Left lung (tissue), 10 donors: ENCODE measurements around the gene SLC2A5. TPM values are rescaled to one million over a fixed set of nuclear protein-coding genes. Genes with fewer than 3 reads are reported as not detected.

Experiments
- ATAC-seq: fragments of 200-7000 bp; cut with Tn5 transposase; one replicate; pipeline ENCODE4 v1.9.1; 2020; ENCODE audit warnings: moderate library complexity
- DNase-seq, 4 donors: peaks; one replicate each; pipeline ENCODE4 v3.0.0-alpha.2; 2013 to 2020
- H3K27ac ChIP-seq, 2 donors: fragments of 200-600 bp; sonication (generic) in 1 of 2; one replicate each; pipeline versions ENCODE4 v1.5.0 to v1.8.0; 2020 to 2021
- H3K27me3 ChIP-seq, 2 donors: fragments of 200-600 bp; sonication (generic) in 1 of 2; one replicate each; pipeline versions ENCODE4 v1.5.0 to v1.8.0; 2020 to 2021
- H3K36me3 ChIP-seq, 2 donors: fragments of 200-600 bp; sonication (generic) in 1 of 2; one replicate each; pipeline versions ENCODE4 v1.5.0 to v1.8.0; 2020 to 2021
- H3K4me1 ChIP-seq, 2 donors: fragments of 200-600 bp; one replicate each; pipeline ENCODE4 v1.8.0; 2021
- H3K4me3 ChIP-seq, 2 donors: fragments of 200-600 bp; sonication (generic) in 1 of 2; one replicate each; pipeline versions ENCODE4 v1.5.0 to v1.8.0; 2020 to 2021; ENCODE audit warnings: mild to moderate bottlenecking in 1 of 2
- H3K9me3 ChIP-seq, 2 donors: fragments of 200-600 bp; sonication (generic) in 1 of 2; one replicate each; pipeline versions ENCODE4 v1.5.0 to v1.8.0; 2020 to 2021
- CTCF ChIP-seq, 2 donors: fragments of 200-600 bp; sonication (generic) in 1 of 2; IDR thresholded peaks; one replicate each; pipeline versions ENCODE4 v1.5.0 to v1.8.0; 2021; ENCODE audit warnings: antibody characterized with exemption in 2 of 2
- intact Hi-C, 2 donors: fragments of 100-400 bp; cut with DNase I; formaldehyde crosslinking; loops; one replicate each; pipeline versions ENCODE4 v1.11.2 to v1.14.2; 2022
- polyA plus RNA-seq, 6 donors: library from polyadenylated mRNA; unstranded; fragments of 120-200 nt; gene quantifications; one replicate each; pipeline ENCODE4 v1.2.1, GENCODE V29; 2013; ENCODE audit not compliant: insufficient read length in 6 of 6
- total RNA-seq, 2 donors: library from RNA; stranded (reverse); fragmentation: NEBNext Ultra II Directional; extraction: Animal tissue kit (Norgen Biotek cat#: 25700); gene quantifications; one replicate each; pipeline ENCODE4 v1.2.1, GENCODE V29; 2021
- donor health status: DM: no; HTN: yes; CAD: no.
- donor health status: DM: no; HTN: no; CAD: no.

Gene SLC2A5
- total and polyA plus RNA-seq, 8 donors: 0.52 to 1.6 (median 1.0) TPM

- no peak for TF ChIP-seq CTCF (IDR thresholded peaks at IDR 0.05)
- Histone ChIP-seq H3K36me3 (peaks cover 0 to 33% of the 10 kb centered on the region in 2 donors), H3K27me3 (peaks cover 0 to 26% of the 10 kb centered on the region in 2 donors), H3K4me1 (no peaks in the 10 kb centered on the region), H3K9me3 (peaks cover 0 to under 1% of the 10 kb centered on the region in 2 donors), H3K4me3 (no peak overlapping the region), H3K27ac (no peak overlapping the region)
- intact Hi-C loops: no loop called here
- DNase-seq (no peak), ATAC-seq (no peak)
These were observed 28.8 kb downstream of the SLC2A5 start for GRCh38 chr1:9040659-9041030.

- Histone ChIP-seq H3K4me3 (no peak overlapping the region), H3K36me3 (peaks cover 0 to 33% of the 10 kb centered on the region in 2 donors), H3K27ac (no peak overlapping the region), H3K4me1 (no peaks in the 10 kb centered on the region), H3K9me3 (peaks cover 0 to 7% of the 10 kb centered on the region in 2 donors), H3K27me3 (peaks cover 0 to 26% of the 10 kb centered on the region in 2 donors)
- TF ChIP-seq CTCF (IDR thresholded peaks at IDR 0.05): no peak
- DNase-seq (peak in 1 of 4 donors; percentile 33), ATAC-seq (no peak)
- intact Hi-C loops: no loop called here
These were observed 29.4 kb downstream of the SLC2A5 start for GRCh38 chr1:9039761-9040658.

- H3K36me3 ChIP-seq: peaks cover 0 to 33% of the 10 kb centered on the region in 2 donors
- no peak overlapping the region for H3K4me3 ChIP-seq
- H3K27me3 ChIP-seq: peaks cover 0 to 26% of the 10 kb centered on the region in 2 donors
- H3K27ac ChIP-seq: no peak overlapping the region
- intact Hi-C loops: no loop called here
- TF ChIP-seq CTCF (IDR thresholded peaks at IDR 0.05): no peak
- ATAC-seq (peak; percentile 19), DNase-seq (no peak)
- peaks cover 0 to 12% of the 10 kb centered on the region in 2 donors for H3K9me3 ChIP-seq
- no peaks in the 10 kb centered on the region for H3K4me1 ChIP-seq
These were observed 30.3 kb downstream of the SLC2A5 start for GRCh38 chr1:9038881-9039760.

- no peak for ATAC-seq
- H3K9me3 ChIP-seq: peaks cover 0 to 12% of the 10 kb centered on the region in 2 donors
- no peaks in the 10 kb centered on the region for H3K4me1 ChIP-seq
- H3K27ac ChIP-seq: no peak overlapping the region
- no peak for DNase-seq
- H3K36me3 ChIP-seq: peaks cover 0 to 33% of the 10 kb centered on the region in 2 donors
- intact Hi-C loops: no loop called here
- H3K27me3 ChIP-seq: peaks cover 0 to 26% of the 10 kb centered on the region in 2 donors
- no peak for TF ChIP-seq CTCF (IDR thresholded peaks at IDR 0.05)
- H3K4me3 ChIP-seq: no peak overlapping the region
These were observed 31.1 kb downstream of the SLC2A5 start for GRCh38 chr1:9038338-9038650.
